Measurements from ENCODE around the gene ARHGAP45.
"Not testable (repeated sequence)": the region's sequence is repeated elsewhere in the genome, so short reads cannot be mapped to it uniquely, and the experiment has no call there.

The ARHGAP45 gene

DNA sequence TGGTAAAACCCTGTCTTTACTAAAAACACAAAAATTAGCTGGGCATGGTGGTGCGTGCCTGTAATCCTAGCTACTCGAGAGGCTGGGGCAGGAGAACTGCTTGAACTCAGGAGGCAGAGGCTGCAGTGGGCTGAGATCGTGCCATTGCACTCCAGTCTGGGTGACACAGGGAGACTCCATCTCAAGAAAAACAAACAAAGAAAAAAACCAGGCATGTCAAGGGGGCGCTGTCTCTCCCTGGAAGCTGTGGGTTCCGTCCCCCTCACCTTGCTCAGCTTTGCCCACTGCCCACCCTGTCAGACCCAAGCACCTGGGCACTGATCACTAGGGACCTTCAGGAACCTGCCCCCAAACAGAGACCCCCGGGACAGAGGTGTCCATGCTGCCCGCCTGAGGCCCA, 62.1 kb downstream of the ARHGAP45 start:
- not testable (repeated sequence) for DNase-seq (ENCODE audit: low read depth); H3K4me3 ChIP-seq (ENCODE audit: control insufficient read depth, low read depth, low read length)
- TF ChIP-seq, protein P1, sequence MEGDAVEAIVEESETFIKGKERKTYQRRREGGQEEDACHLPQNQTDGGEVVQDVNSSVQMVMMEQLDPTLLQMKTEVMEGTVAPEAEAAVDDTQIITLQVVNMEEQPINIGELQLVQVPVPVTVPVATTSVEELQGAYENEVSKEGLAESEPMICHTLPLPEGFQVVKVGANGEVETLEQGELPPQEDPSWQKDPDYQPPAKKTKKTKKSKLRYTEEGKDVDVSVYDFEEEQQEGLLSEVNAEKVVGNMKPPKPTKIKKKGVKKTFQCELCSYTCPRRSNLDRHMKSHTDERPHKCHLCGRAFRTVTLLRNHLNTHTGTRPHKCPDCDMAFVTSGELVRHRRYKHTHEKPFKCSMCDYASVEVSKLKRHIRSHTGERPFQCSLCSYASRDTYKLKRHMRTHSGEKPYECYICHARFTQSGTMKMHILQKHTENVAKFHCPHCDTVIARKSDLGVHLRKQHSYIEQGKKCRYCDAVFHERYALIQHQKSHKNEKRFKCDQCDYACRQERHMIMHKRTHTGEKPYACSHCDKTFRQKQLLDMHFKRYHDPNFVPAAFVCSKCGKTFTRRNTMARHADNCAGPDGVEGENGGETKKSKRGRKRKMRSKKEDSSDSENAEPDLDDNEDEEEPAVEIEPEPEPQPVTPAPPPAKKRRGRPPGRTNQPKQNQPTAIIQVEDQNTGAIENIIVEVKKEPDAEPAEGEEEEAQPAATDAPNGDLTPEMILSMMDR (IDR thresholded peaks at IDR 0.05; ENCODE audit: control insufficient read depth, insufficient read depth, low read depth, low read length, missing control alignments) = peak; percentile 10

- no peak for DNase-seq (ENCODE audit: low read depth)
- TF ChIP-seq, protein P1 (IDR thresholded peaks at IDR 0.05; ENCODE audit: control insufficient read depth, insufficient read depth, low read depth, low read length, missing control alignments) = no peak
- H3K4me3 ChIP-seq (ENCODE audit: control insufficient read depth, low read depth, low read length) = peak overlapping the region; percentile 1; the same call in 1 of the 2 replicates
Measured at GRCh38 chr19:1129535-1129934, 62.6 kb downstream of the ARHGAP45 start.

GRCh38 chr19:1130771-1131717, 64.1 kb downstream of the ARHGAP45 start:
- H3K4me3 ChIP-seq (ENCODE audit: control insufficient read depth, low read depth, low read length) = peak overlapping the region; percentile 84

DNA sequence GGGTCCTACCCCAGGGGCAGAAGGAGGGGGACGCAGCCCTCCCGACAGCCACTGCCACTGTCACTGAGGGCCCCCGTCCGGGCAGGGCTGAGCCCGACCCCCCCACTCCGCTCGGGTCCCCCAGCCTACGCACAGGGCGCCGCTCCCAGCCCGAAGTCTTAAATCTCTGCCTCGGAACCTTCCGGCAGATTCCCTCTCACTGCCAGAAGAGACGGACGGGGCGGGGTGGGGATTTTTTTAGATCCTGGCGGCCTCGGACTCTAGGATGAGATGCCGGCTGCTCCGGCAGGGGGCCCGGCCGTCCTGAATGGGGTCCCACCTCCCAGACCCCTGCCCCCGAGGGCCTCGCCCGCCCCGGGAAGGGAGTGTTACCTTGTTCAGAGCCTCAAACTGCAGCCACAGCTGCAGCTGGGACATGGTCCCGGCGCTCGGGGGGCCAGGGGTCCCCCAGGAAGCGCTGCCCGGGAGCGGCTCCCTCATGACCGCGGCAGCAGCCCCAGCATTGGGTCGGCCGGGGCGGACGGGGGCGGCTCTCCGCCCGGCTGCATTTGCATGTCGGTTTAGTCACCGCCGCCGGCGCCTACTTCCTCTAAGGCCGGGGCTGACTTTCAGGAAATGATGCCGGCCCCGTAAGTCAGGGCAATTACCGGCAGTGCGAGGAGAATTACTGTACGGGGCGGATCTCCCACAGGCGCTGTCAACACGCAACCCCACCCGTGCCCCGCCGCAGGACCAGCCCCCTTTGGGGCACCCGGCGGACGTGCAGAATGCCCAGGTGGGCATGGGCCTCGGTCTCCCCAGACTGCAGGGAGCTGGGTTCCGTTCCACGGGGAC, 65.0 kb downstream of the ARHGAP45 start:
- TF ChIP-seq, protein P1 (IDR thresholded peaks at IDR 0.05; ENCODE audit: control insufficient read depth, insufficient read depth, low read depth, low read length, missing control alignments) = peak; percentile 20
- DNase-seq (ENCODE audit: low read depth) = peak; percentile 71
- peak overlapping the region; percentile 84 for H3K4me3 ChIP-seq (ENCODE audit: control insufficient read depth, low read depth, low read length)

More at GRCh38 chr19:1130771-1131717, 64.1 kb downstream of the ARHGAP45 start:
- TF ChIP-seq, protein P1 (IDR thresholded peaks at IDR 0.05; ENCODE audit: control insufficient read depth, insufficient read depth, low read depth, low read length, missing control alignments) = no peak
- DNase-seq (ENCODE audit: low read depth) = no peak

GRCh38 chr19:1132552-1133383, 65.8 kb downstream of the ARHGAP45 start:
- DNase-seq (ENCODE audit: low read depth) = no peak
- TF ChIP-seq, protein P1 (IDR thresholded peaks at IDR 0.05; ENCODE audit: control insufficient read depth, insufficient read depth, low read depth, low read length, missing control alignments) = no peak
- H3K4me3 ChIP-seq (ENCODE audit: control insufficient read depth, low read depth, low read length) = peak overlapping the region; percentile 84
